Keratinocyte (primary cell): ENCODE results near the gene RPRML. TPM values are rescaled to one million over a fixed set of nuclear protein-coding genes. Genes with fewer than 3 reads are reported as not detected.
A peak's percentile ranks its signal among the peaks of the same experiment; 100 is the strongest.

Source experiments
- DNase-seq: peaks from one replicate; pipeline ENCODE4 v3.0.0-alpha.2; 2011; ENCODE audit warnings: low read depth, missing footprints, low spot score
- FAIRE-seq: peaks from 2 replicates; lab custom pipeline; 2011; peaks lifted over from hg19 to GRCh38; lab: Jason Lieb, UNC
- H2AFZ ChIP-seq: 2 replicates; pipeline ENCODE4 v1.6.0; 2012; ENCODE audit warnings: low read length, control low read depth, inconsistent platforms; ENCODE audit not compliant: control insufficient read depth
- H3K27ac ChIP-seq: 2 replicates; pipeline ENCODE4 v1.5.1; 2011; ENCODE audit warnings: low read length; ENCODE audit not compliant: control insufficient read depth, insufficient read depth
- H3K27me3 ChIP-seq: 3 replicates; pipeline ENCODE4 v1.6.0; 2011; ENCODE audit warnings: low read length; ENCODE audit not compliant: control insufficient read depth, insufficient read depth; ENCODE audit errors: extremely low read depth
- H3K36me3 ChIP-seq, 2 experiments: 2 replicates in 1 of 2; 3 replicates in 1 of 2; pipeline ENCODE4 v1.5.1; 2011; ENCODE audit warnings: low read length in 2 of 2, mild to moderate bottlenecking in 1 of 2; ENCODE audit not compliant: control insufficient read depth in 2 of 2, insufficient read depth in 2 of 2; ENCODE audit errors: extremely low read depth in 1 of 2
- H3K4me1 ChIP-seq: 3 replicates; pipeline ENCODE4 v1.5.1; 2011; ENCODE audit warnings: low read length; ENCODE audit not compliant: control insufficient read depth, insufficient read depth; ENCODE audit errors: extremely low read depth
- H3K4me2 ChIP-seq: 3 replicates; pipeline ENCODE4 v1.6.0; 2011; ENCODE audit warnings: low read depth, low read length; ENCODE audit not compliant: control insufficient read depth, insufficient read depth; ENCODE audit errors: extremely low read depth
- H3K4me3 ChIP-seq, 3 experiments: fragments of 200-600 bp in 1 of 3; sonication (generic) in 1 of 3; 2 replicates in 2 of 3; 3 replicates in 1 of 3; pipeline ENCODE4 v1.5.1; 2011 to 2016; ENCODE audit warnings: low read length in 3 of 3, mild to moderate bottlenecking in 3 of 3, control low read depth in 2 of 3, inconsistent platforms in 1 of 3, low read depth in 1 of 3, mixed read lengths in 1 of 3, mixed run types in 1 of 3, moderate library complexity in 1 of 3; ENCODE audit not compliant: control insufficient read depth in 2 of 3, insufficient read depth in 2 of 3; ENCODE audit errors: extremely low read depth in 1 of 3
- H3K79me2 ChIP-seq: 2 replicates; pipeline ENCODE4 v1.6.0; 2012; ENCODE audit warnings: low read length; ENCODE audit not compliant: control insufficient read depth, insufficient read depth
- H3K9ac ChIP-seq: 3 replicates; pipeline ENCODE4 v1.6.0; 2011; ENCODE audit warnings: low read length; ENCODE audit not compliant: control insufficient read depth, insufficient read depth; ENCODE audit errors: extremely low read depth
- H3K9me1 ChIP-seq: 3 replicates; pipeline ENCODE4 v1.6.0; 2011; ENCODE audit warnings: low read length; ENCODE audit not compliant: control insufficient read depth, insufficient read depth; ENCODE audit errors: extremely low read depth
- H3K9me3 ChIP-seq: 2 replicates; pipeline ENCODE4 v1.5.1; 2012; ENCODE audit warnings: low read depth, low read length; ENCODE audit not compliant: control insufficient read depth
- H4K20me1 ChIP-seq: 3 replicates; pipeline ENCODE4 v1.6.0; 2011; ENCODE audit warnings: low read length; ENCODE audit not compliant: control insufficient read depth, insufficient read depth; ENCODE audit errors: extremely low read depth
- CTCF ChIP-seq, 3 experiments: IDR thresholded peaks in 1 of 3; conservative IDR thresholded peaks in 1 of 3; optimal IDR thresholded peaks in 1 of 3; 2 replicates in 2 of 3; 3 replicates in 1 of 3; pipeline versions ENCODE3 to v1.5.1; 2011; ENCODE audit warnings: low read length in 3 of 3, mild to moderate bottlenecking in 3 of 3, moderate library complexity in 2 of 3, control low read depth in 1 of 3, inconsistent platforms in 1 of 3; ENCODE audit not compliant: insufficient read depth in 2 of 3; ENCODE audit errors: extremely low read depth in 1 of 3
- EZH2 ChIP-seq: IDR thresholded peaks from one replicate; pipeline ENCODE4 v1.6.1; 2012; ENCODE audit warnings: inconsistent platforms, mild to moderate bottlenecking, low read length, moderate library complexity
- dilution Hi-C: fragments of 300-500 bp; cut with MboI; formaldehyde crosslinking; loops from one replicate; pipeline ENCODE4 v1.7.0; 2020; ENCODE audit warnings: low sequenced_read_pairs; ENCODE audit not compliant: extremely low pct_ligation_motif_present
- polyA plus RNA-seq, 5 experiments: library from polyadenylated mRNA; depleted of rRNA in 3 of 5; stranded (reverse) in 3 of 5; stranded (forward) in 1 of 5; unstranded in 1 of 5; fragments of >200 nt; gene quantifications; 1 replicate in 1 of 5; 2 replicates in 3 of 5; 3 replicates in 1 of 5; pipeline versions ENCODE4 v1.2.1 to v1.2.3, GENCODE V29; 2011 to 2012; ENCODE audit warnings: missing spikeins in 2 of 5, low read depth in 1 of 5, low replicate concordance in 1 of 5

RPRML gene
- polyA plus RNA-seq, 1 donor (not counting 4 experiments of a cell fraction or from before 2014, with no cell fraction given) = not detected

GRCh38 chr17:46977750-46978488 is 1.1 kb downstream of the RPRML start:
- Histone ChIP-seq H3K27ac (no peak overlapping the region), H2AFZ (no peak overlapping the region)

GRCh38 chr17:46977348-46977747 is 1.7 kb downstream of the RPRML start:
- Histone ChIP-seq H3K4me2 (no peak overlapping the region), H3K9me3 (no peaks in the 10 kb centered on the region), H3K4me1 (no peaks in the 10 kb centered on the region), H3K79me2 (no peaks in the 10 kb centered on the region), H2AFZ (no peak overlapping the region), H3K36me3 (no peaks in the 10 kb centered on the region), H3K27ac (no peak overlapping the region), H3K27me3 (peaks cover 60% of the 10 kb centered on the region), H3K4me3 (no peak overlapping the region), H3K9me1 (no peaks in the 10 kb centered on the region), H4K20me1 (peaks cover 3% of the 10 kb centered on the region), H3K9ac (no peak overlapping the region)
- TF ChIP-seq EZH2 (no peak), CTCF (optimal IDR thresholded peaks at IDR 0.05 in 1 of 3, IDR thresholded peaks at IDR 0.05 in 1 of 3, conservative IDR thresholded peaks at IDR 0.05 in 1 of 3; ENCODE audit: extremely low read depth in 1 of 3, insufficient read depth in 2 of 3, low read length in 3 of 3) (peak in 2 of 3 experiments; percentile 5 to 15)
- FAIRE-seq (no peak), DNase-seq (no peak)
- dilution Hi-C loops = no loop called here

More at GRCh38 chr17:46977750-46978488, 1.1 kb downstream of the RPRML start:
- H3K4me1 ChIP-seq = no peaks in the 10 kb centered on the region
- no peaks in the 10 kb centered on the region for H3K79me2 ChIP-seq
- no peaks in the 10 kb centered on the region for H3K9me3 ChIP-seq
- peaks cover 55% of the 10 kb centered on the region for H3K27me3 ChIP-seq
- no peak overlapping the region for H3K4me3 ChIP-seq
- H4K20me1 ChIP-seq = no peaks in the 10 kb centered on the region
- TF ChIP-seq EZH2 = no peak
- no peak for TF ChIP-seq CTCF (optimal IDR thresholded peaks at IDR 0.05 in 1 of 3, IDR thresholded peaks at IDR 0.05 in 1 of 3, conservative IDR thresholded peaks at IDR 0.05 in 1 of 3; ENCODE audit: extremely low read depth in 1 of 3, insufficient read depth in 2 of 3, low read length in 3 of 3)
- H3K4me2 ChIP-seq = peak overlapping the region; percentile 62
- H3K36me3 ChIP-seq = no peaks in the 10 kb centered on the region
- dilution Hi-C loops = no loop called here
- no peak overlapping the region for H3K9ac ChIP-seq
- H3K9me1 ChIP-seq = no peaks in the 10 kb centered on the region
- DNase-seq (no peak), FAIRE-seq (no peak)
